HG03025 (cell line): ENCODE results near the gene PLAA.
"Not testable (repeated sequence)": the region's sequence is repeated elsewhere in the genome, so short reads cannot be mapped to it uniquely, and the experiment has no call there.

Source experiments
- ATAC-seq: cut with Tn5 transposase; IDR thresholded peaks from one replicate; pipeline ENCODE4 v1.9.1; 2021; ENCODE audit warnings: mild to moderate bottlenecking, moderate library complexity; ENCODE audit not compliant: unreplicated experiment, low FRiP score

The PLAA gene

DNA sequence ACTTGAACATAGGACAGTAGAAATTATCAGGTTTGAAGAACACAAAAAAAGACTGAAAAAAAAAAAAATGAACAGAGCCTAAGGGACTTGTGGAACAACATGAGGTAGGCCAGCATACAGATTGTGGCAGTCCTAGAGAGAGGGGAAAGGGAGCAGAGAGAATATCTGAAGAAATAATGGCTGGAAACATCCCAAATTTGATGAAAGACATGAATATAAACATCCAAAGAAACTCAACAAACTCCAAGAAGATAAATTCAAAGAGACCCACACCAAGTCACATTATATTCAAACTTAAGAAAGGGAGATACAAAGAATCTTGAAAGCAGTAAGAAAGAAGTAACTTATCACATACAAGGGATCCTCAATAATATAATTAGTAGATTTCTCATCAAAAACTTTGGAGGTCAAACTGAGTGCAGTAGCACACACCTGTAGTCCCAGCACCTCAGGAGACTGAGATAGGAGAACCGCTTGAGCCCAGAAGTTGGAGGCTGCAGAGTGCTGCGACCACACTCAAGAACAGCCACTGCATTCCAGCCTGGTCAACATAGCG, 9.1 kb downstream of the PLAA start:
- ATAC-seq = no peak

DNA sequence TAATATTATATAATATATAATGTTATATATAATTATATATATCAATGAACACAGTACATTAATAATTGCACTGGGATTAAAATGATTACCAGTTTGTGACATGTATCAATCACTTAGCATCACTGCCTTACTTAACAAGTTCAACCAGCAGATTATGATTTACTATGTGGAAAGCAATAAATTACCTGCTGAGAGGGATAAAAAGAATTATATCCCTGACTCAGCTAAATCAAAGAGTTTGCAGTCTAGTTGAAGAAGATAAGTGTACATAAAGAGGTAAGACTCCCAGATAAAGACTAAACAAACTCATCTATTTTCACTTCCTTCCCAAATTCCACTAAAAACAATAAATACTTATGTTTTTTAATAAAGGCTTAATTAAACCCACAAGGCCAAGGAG, 11.2 kb downstream of the PLAA start:
- ATAC-seq = no peak

DNA sequence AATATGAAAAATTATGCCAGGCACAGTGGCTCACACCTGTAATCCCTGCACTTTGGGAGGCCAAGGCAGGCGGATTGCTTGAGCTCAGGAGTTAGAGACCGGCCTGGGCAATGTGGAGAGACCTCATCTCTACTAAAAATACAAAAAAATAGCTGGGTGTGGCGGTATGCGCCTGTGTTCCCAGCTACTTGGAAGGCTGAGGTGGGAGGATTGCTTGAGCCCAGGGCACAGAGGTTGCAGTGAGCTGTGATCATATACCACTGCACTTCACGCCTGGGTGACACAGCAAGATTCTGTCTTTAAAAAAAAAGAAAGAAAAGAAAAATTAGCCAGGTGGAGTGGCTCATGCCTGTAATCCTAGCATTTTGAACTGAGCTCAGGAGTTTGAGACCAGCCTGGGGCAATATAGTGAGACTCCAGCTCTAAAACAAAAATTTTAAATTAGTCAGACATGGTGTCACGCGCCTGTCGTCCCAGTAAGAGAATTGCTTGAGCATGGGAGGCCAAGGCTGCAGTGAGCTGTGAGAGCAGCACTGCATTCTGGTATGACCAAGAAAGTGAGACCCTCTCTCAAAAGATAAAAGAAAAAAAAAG, 18.0 kb downstream of the PLAA start:
- ATAC-seq = no peak

DNA sequence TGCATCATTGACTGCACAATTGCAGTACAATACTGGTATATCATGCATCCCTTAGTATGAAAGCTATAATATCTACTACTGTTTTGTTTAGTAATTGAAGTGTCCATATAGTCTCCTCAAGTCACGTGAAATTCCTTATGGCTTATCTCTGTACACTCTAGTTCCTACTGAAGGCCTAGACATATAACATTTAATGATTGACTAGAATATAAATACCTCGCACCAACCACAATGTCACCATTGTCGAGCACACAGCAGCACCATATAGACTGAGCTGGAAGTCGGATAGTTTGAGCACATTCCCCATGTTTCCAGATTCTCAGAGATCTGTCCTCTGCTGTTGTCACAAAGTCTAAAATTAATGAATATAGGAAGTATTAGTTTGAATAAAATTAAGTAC, 21.4 kb downstream of the PLAA start:
- no peak for ATAC-seq

DNA sequence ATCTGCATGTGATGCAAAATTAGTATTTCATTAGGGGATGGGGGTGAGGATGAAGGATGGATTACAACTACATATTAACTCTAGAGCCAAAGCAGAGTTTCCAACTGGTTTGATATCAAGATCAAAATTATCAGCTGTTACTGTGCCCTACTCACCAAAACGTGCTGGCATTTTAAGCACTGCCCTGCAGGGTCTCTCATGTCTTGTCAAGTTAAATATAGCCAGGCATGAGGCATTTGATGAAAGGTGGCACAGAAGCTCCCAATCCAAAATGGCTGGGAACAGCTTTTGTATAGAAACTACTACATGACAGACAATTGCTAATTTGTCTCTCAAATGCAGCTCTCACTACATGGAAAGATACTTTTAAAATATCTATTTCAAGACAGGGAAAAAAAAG, 27.3 kb downstream of the PLAA start:
- ATAC-seq = no peak

DNA sequence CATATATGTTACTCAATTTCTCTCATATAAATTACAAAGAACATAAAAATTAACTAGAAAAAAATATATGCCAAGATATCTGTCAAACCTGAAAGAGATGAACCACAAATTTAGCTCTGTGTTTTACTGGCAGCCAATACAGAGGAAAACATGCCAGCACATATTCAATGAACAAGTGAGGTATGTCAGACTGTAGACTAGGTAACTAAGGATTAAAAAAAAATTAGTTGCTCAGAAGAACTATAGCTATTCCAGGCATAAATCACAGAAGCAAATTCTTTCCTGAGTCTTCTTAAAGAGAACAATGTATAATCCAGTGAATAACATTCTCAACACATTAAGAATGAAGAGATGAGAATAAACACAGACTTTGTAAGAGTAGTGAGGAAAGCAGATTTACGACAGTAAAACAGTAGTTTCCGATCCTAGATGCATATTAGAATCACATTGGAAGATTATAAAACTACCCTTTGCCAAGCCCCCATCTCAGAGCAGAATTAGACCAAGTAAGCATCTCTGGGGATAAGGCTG, 33.8 kb downstream of the PLAA start:
- ATAC-seq = no peak

DNA sequence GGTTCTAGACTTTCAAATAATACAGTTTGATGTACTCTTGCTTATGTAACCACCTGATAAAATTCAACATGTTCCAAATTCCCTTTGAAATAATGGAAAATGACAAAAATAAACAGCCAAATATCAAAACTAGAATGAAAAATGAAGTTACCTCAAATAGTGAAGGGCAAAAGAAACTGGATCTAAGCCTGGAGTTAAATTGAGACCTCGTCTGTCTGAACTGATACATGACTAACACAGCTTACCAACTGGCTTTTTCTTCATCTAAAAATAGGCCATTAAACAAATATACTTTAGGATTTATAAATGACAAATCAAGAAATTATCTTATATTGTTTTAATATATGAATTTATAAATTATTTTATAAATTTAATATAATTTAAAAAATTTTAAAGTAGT, 42.4 kb downstream of the PLAA start:
- no peak for ATAC-seq

DNA sequence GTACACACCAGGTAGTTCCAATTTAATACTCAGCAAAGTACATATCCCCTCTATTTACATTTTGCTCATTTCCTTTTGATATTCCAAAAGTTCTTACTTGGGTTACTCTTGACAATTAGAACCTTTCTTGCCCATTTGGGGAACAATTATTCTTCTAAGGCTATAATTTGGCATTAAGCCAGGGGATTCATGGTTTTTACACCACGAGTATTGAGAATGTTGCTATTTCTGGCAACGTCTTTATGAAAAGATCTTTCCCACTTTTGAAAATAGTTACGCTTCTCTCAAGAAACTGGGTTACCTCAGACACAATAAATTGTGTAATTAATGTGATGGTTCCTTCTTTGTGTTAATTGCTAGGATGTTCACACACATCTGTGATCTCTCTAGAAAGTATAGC, 43.0 kb downstream of the PLAA start:
- no peak for ATAC-seq

DNA sequence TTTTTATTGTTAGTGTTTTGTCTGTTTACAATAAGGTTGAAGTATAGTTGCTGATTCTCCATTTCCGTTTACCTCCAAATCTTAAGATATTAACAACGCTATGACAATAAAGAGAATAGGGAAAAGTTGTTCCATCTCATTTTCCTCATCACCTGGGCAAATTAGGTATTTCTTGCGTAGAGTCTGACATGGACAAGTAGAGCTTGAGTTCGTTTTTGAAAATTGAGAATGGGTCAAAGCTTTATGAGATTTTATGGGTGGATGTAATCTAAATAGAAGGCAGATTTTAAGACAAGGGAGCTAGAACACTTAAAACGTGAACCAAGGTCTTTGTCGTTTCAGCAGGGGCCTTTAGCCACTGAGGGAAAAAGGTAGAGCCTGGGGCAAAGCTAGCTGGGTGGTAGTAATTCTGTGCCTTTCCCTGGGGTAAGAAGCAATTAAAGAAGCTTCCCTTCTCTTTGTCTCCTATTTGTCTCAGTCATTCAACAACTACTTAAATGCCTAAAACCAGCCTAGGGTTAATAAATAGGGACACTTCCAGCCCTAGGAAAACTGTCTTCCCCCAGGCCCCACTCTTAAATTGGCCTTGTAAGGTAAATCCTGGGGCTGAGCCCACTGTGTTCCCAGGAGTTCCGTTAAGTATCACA, 53.9 kb downstream of the PLAA start:
- ATAC-seq = no peak

DNA sequence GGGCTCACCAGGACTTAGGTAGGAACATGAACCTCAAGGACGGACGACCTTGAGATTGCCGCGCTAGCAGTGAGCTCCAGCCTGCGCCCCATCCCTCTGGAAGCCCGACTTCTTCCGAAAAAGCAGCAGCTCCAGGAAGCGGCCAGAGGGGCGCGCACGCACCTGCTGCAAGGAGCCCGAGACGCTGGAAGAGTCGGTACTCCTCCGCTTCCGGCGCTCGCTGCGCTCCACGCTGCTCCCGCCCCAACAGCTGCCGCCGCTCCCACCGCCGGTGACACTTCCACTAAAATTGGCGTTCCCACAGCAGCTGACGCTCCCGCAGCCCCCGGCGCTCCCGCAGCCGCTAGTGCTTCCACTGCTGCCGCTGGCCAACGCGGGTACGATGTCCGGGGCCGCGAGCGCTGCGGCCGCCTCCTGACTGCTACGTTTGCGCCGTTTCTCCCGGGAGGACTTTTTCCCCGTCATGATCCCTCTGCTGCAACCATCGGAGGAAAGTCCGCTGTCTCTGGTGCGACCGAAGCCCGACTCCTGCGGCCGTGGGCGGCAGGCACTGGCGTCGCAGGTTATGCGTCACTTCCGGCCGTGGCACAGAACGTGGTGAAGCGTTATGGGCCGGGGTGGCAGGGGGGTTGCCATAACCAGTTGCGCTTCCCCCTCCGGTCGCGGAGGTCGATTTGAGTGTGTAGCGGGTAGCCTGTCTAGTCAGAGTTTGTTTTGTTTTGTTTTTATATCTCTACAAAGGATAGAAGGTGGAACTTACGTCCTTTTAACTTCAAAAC, 54.6 kb downstream of the PLAA start, which contains the start of gene CAAP1:
Gene CAAP1 (minus strand): TSS at position 552 of the 779 bp plus-strand sequence. CDS start 87 bp downstream, at position 465.
- ATAC-seq = peak; percentile 95

DNA sequence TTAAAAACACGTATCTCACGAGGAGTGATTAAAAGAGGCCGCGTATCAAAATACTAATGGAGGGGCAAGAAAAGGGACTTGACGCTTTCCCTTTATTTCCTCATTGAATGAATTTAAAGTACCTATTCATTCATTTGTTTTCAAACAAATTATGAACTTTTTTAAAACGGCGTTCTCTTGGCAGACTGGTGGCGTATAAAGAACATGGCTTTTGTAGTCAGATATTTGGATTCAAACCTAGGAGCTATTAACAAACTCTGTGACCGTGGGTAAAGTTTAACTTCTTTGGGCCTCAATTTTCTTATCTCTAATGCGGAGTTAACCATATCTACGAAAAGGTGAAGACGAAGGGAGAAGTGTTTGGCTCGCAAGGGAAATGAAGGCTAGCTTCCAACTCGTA, 55.3 kb downstream of the PLAA start:
- ATAC-seq = no peak

DNA sequence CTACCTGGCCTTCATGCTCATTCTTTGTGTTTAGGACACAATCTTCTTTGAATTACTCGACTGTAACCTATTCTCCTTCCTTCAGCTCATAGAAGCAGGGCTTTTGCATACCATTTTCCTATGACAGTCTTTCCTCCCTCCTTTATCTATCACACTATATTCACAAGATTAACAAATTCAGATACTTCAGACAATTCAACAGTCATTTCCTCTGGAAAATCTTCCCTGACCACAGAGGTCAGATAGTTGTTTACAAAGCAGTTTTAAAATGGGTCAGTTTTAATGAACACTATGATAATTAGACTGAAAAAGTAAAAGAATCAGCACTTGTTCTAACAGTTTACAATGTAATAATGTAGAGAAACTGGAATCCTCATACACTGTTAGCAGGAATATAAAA, 58.8 kb downstream of the PLAA start:
- ATAC-seq = no peak

DNA sequence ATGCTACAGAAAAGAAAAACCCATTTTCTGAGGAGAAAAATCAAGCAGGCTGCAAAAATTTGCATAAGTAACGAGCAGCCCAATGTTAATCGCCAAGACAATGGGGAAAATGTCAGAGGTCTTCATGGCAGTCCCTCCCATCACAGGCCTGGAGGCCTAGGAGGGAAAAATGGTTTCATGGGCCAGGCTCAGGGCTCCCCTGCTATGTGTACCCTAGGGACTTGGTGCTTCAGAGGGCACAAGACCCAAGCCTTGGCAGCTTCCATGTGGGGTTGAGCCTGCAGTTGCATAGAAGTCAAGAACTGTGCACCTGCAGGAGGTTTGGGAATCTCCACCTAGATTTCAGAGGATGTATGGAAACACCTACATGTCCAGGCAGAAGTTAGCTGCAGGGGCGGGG, 64.9 kb downstream of the PLAA start:
- no peak for ATAC-seq

DNA sequence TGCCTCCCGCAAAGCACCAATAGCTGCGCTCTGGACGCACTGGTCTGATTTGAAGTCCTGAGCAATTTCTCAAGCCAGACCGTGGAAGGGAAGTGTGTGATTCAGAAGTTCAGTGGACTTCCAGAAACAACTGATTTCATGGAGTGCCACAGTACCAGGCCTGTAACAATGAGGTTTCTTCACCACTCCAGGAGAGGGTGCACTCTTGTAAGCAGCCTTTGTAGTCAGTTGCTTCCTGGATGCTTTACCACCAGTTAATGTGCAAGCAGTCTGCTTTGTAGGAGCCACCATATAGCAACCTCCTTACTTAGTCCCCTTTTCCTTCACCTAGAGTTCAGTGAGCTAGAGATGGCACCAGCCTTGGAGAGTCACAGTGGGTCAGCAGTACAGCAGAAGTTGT, 66.8 kb downstream of the PLAA start:
- ATAC-seq = no peak

DNA sequence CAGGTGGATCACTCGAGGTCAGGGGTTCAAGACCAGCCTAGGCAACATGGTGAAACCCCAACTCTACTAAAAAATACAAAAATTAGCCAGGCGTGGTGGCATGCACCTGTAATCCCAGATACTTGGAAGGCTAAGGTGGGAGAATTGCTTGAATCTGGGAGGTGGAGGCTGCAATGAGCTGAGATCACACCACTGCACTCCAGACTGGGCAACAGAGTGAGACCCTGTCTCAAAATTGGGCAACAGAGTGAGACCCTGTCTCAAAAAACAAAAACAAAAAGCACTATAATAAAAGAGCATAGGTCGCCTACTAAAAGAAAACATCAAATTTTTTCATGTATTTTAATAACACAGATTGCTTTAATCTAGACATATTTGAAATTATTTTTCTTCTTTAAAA, 71.9 kb downstream of the PLAA start:
- ATAC-seq = not testable (repeated sequence)

DNA sequence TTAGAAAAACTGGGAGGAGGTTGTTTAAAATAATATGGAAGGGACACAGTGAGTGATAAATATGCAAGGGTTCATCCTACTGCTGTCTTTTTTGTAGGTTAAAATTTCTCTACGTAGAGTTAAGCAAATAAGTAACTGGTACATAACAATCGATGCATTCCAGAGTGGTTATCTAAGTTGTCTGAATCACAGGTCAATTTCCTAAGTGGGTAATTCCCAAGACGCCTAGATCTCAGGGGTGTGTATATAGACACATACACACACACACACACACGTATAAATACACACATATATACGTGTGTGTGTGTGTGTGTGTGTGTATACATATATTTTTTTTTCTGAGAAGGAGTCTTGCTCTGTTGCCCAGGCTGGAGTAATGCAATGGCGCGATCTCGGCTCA, 76.8 kb downstream of the PLAA start:
- ATAC-seq = no peak

DNA sequence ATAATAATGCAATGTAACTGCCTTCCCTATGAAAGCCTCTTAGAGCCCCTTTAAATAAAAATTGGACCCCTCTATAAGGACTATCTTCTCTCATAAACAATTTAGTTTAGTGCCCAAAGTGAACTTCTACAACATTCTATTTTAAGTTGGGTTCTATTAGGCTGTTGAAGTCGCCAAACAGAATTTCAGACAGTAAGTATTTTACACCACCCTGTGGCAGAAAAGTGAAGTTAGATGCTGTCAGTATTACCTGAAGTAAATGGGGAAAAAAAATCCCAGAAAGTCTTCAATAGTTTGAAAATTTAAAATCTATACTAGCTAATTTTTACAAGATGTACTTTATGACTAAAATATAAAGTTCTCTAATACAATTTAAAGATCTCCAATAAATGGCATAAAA, 84.0 kb downstream of the PLAA start:
- ATAC-seq = no peak

DNA sequence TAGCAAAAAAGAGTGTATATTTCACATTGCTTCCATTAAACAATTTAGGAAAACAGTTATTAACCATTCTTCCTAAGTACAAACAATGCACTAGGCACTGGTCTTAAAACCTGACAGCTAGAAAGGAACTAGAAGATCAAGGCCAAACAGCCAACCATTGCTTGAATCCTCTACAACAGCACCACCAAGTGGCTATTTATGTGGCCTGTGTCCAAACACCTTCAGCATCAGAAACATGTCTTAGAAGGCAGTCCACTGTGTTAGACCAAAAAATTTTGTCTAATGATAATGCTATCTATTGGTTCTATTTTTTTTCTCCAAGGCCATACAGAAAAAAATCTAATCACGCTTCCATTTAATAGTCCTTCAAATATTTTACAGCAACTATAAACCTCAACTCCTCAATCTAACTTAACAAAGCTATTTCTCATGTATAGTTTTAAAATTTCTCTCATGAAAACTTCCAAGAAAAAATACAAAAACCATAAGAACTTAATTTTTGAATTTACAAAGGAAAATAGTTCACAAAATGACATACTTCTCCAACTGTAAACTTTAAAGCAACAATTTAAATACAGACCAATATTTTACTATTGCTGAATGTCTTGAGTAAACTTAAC, 90.5 kb downstream of the PLAA start:
- ATAC-seq = no peak
